ENCODE results near the gene SPAG8. TPM values are rescaled to one million over a fixed set of nuclear protein-coding genes. Genes with fewer than 3 reads are reported as not detected.
A peak's percentile ranks its signal among the peaks of the same experiment; 100 is the strongest.

SPAG8 gene
- total and polyA plus RNA-seq, 7 experiments from 2014 or later: 1.2 to 9.1 (median 2.3) TPM

DNA sequence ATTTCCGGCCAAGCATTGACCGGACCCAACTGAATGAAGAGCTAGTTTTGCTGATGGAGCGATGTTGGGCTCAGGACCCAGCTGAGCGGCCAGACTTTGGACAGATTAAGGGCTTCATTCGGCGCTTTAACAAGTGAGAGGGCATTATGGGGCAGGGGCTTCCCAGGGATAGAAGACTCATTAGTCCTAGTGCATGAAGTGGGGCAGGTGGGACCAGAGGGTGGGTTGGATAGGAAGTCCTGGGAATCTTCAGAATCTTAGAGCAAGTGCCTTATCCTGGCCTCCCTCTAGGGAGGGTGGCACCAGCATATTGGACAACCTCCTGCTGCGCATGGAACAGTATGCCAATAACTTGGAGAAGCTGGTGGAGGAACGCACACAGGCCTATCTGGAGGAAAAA, 6.0 kb downstream of the SPAG8 start:
- H3K9me3 ChIP-seq (ENCODE audit: control insufficient read depth in 2 of 3, low read length in 3 of 3): no peaks in the 10 kb centered on the region
- Mint-ChIP-seq H3K27ac (no peak overlapping the region), H3K36me3 (peaks cover 5 to 39% (median 14%) of the 10 kb centered on the region in 5 donors), H3K9me3 (no peaks in the 10 kb centered on the region), H3K27me3 (no peaks in the 10 kb centered on the region), H3K4me1 (peaks cover 0 to 5% (median 0%) of the 10 kb centered on the region in 7 donors), H3K4me3 (no peak overlapping the region)
- no peaks in the 10 kb centered on the region for H3K27me3 ChIP-seq (ENCODE audit: control insufficient read depth in 2 of 2, insufficient read depth in 2 of 2, low read length in 2 of 2)
- no peak overlapping the region for H3K4me3 ChIP-seq (ENCODE audit: low read length)
- intact Hi-C loops (cut with micrococcal nuclease): no loop called here
- ATAC-seq (no peak), DNase-seq (no peak)
- peaks cover 0 to 56% (median 9%) of the 10 kb centered on the region in 3 experiments for H3K36me3 ChIP-seq (ENCODE audit: control insufficient read depth in 2 of 3, insufficient read depth in 3 of 3, low read length in 3 of 3)
- ChIA-PET POLR2A (interaction anchor here (0.6 kb wide), 1 partner anchor 325 kb away, joined by 3 read pairs; no protein-coding TSS in a partner anchor), CTCF (interaction anchor here (1.7 to 2.4 kb wide), 3 partner anchors 16 to 68 kb away, joined by 3 to 8 read pairs (median 5); no protein-coding TSS in a partner anchor)
- H3K4me1 ChIP-seq (ENCODE audit: control insufficient read depth in 2 of 2, insufficient read depth in 2 of 2, low read length in 2 of 2): peaks cover 0 to under 1% of the 10 kb centered on the region in 2 donors
- no peak overlapping the region for H3K27ac ChIP-seq (ENCODE audit: low read depth, low read length)

- ChIA-PET CTCF (no interaction called here), POLR2A (interaction anchor here (1.1 kb wide), 1 partner anchor 11 kb away, joined by 4 read pairs; the partner anchor contains the start of gene SPAG8)
- DNase-seq (no peak), ATAC-seq (no peak)
- Histone ChIP-seq H3K4me3 (ENCODE audit: low read length) (no peak overlapping the region), H3K27ac (ENCODE audit: low read depth, low read length) (no peak overlapping the region), H3K36me3 (ENCODE audit: control insufficient read depth in 2 of 3, insufficient read depth in 3 of 3, low read length in 3 of 3) (peaks cover 0 to 56% (median 9%) of the 10 kb centered on the region in 3 experiments), H3K9me3 (ENCODE audit: control insufficient read depth in 2 of 3, low read length in 3 of 3) (no peaks in the 10 kb centered on the region), H3K4me1 (ENCODE audit: control insufficient read depth in 2 of 2, insufficient read depth in 2 of 2, low read length in 2 of 2) (no peaks in the 10 kb centered on the region), H3K27me3 (ENCODE audit: control insufficient read depth in 2 of 2, insufficient read depth in 2 of 2, low read length in 2 of 2) (no peaks in the 10 kb centered on the region)
- H3K9me3 Mint-ChIP-seq: no peaks in the 10 kb centered on the region
- no peaks in the 10 kb centered on the region for H3K27me3 Mint-ChIP-seq
- no peak overlapping the region for H3K4me3 Mint-ChIP-seq
- peaks cover 6 to 51% (median 19%) of the 10 kb centered on the region in 5 donors for H3K36me3 Mint-ChIP-seq
- H3K4me1 Mint-ChIP-seq: peaks cover 0 to 14% (median 0%) of the 10 kb centered on the region in 7 donors
- intact Hi-C loops (cut with micrococcal nuclease): no loop called here
- H3K27ac Mint-ChIP-seq: peak overlapping the region in 1 of 9 donors; percentile 7
Measured at GRCh38 chr9:35801328-35802128, 10.5 kb downstream of the SPAG8 start.

DNA sequence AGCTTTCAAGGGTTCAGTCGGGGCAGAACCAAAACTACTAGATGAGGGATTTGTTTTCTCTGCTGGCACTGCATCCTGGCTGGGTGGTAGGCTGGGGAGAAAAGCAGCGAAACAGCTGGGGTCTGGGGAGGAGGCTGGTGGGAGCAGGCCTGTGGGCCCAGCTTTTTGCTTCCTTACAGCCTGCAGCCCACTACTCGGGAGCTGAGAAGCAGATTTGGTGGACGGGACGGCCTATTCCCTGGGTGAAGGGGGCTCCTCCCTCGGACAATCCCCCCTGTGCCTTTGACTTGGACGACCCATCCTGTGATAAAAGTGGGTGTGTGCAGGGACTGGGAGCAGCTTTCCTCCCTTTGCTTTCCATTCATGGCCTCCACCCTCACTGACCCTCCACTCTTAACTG, 11.5 kb downstream of the SPAG8 start:
- no peaks in the 10 kb centered on the region for H3K4me1 ChIP-seq (ENCODE audit: control insufficient read depth in 2 of 2, insufficient read depth in 2 of 2, low read length in 2 of 2)
- ChIA-PET POLR2A (no interaction called here), CTCF (no interaction called here)
- no peaks in the 10 kb centered on the region for H3K9me3 ChIP-seq (ENCODE audit: control insufficient read depth in 2 of 3, low read length in 3 of 3)
- Mint-ChIP-seq H3K4me1 (peaks cover 0 to 14% (median 0%) of the 10 kb centered on the region in 7 donors), H3K27ac (peak overlapping the region in 2 of 9 donors; percentile 25 to 74), H3K9me3 (no peaks in the 10 kb centered on the region), H3K36me3 (peaks cover 6 to 45% (median 14%) of the 10 kb centered on the region in 5 donors), H3K4me3 (no peak overlapping the region), H3K27me3 (no peaks in the 10 kb centered on the region)
- no peak overlapping the region for H3K4me3 ChIP-seq (ENCODE audit: low read length)
- H3K27me3 ChIP-seq (ENCODE audit: control insufficient read depth in 2 of 2, insufficient read depth in 2 of 2, low read length in 2 of 2): no peaks in the 10 kb centered on the region
- ATAC-seq (no peak), DNase-seq (no peak)
- intact Hi-C loops (cut with micrococcal nuclease): no loop called here
- peaks cover 0 to 46% (median 2%) of the 10 kb centered on the region in 3 experiments for H3K36me3 ChIP-seq (ENCODE audit: control insufficient read depth in 2 of 3, insufficient read depth in 3 of 3, low read length in 3 of 3)
- no peak overlapping the region for H3K27ac ChIP-seq (ENCODE audit: low read depth, low read length)

DNA sequence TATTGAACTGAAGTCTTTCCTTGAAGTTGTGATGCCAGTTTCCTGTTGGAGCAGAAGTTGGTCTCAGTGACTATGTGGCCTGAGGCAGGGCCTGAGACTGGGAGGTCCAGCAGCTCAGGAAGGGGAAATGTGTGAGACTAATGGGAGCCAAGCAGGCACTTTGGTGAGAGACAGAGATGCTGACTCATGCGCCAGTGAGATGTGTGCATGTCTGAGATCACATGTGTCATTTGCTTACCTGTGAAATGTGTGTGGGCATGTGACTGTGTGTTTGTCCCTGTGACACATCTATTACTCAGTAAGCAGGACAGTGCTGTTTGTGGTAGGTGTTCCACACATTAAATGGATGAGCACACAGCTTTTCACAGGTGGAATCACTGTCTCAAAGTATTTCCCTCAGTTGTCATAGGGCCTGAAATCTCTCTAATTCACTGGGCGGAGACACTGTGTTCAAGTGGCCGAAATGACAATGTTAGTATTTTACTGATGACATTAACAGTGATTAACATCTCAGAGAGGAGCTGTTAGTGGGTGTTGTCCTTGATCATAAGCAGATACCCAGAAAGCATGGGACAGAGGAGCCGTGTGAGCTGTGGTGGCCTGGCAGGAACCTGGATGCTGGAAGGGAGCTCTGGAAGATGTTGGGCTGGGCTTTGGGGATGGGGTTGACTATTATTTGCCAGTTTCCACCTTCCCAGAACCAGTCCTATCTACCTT, 13.2 kb downstream of the SPAG8 start:
- Mint-ChIP-seq H3K27ac (peak overlapping the region in 2 of 9 donors; percentile 9 to 14), H3K4me1 (peaks cover 4 to 21% (median 7%) of the 10 kb centered on the region in 7 donors)
- no peak overlapping the region for H3K4me3 ChIP-seq (ENCODE audit: low read length)

GRCh38 chr9:35797311-35798109, 14.6 kb downstream of the SPAG8 start:
- no peaks in the 10 kb centered on the region for H3K27me3 Mint-ChIP-seq
- ATAC-seq: no peak
- no peak for DNase-seq
- no peak overlapping the region for H3K4me3 Mint-ChIP-seq
- CTCF ChIA-PET: interaction anchor here (0.7 to 1.3 kb wide), 3 partner anchors 28 to 691 kb away, joined by 3 to 5 read pairs (median 3); no protein-coding TSS in a partner anchor
- H3K36me3 Mint-ChIP-seq: peaks cover 6 to 34% (median 10%) of the 10 kb centered on the region in 5 donors
- Histone ChIP-seq H3K9me3 (ENCODE audit: control insufficient read depth in 2 of 3, low read length in 3 of 3) (no peaks in the 10 kb centered on the region), H3K27me3 (ENCODE audit: control insufficient read depth in 2 of 2, insufficient read depth in 2 of 2, low read length in 2 of 2) (no peaks in the 10 kb centered on the region), H3K4me1 (ENCODE audit: control insufficient read depth in 2 of 2, insufficient read depth in 2 of 2, low read length in 2 of 2) (no peaks in the 10 kb centered on the region), H3K4me3 (ENCODE audit: low read length) (no peak overlapping the region), H3K27ac (ENCODE audit: low read depth, low read length) (no peak overlapping the region), H3K36me3 (ENCODE audit: control insufficient read depth in 2 of 3, insufficient read depth in 3 of 3, low read length in 3 of 3) (peaks cover 0 to 38% (median 0%) of the 10 kb centered on the region in 3 experiments)
- intact Hi-C loops (cut with micrococcal nuclease): no loop called here
- peak overlapping the region in 3 of 9 donors; percentile 2 to 22 (median 21) for H3K27ac Mint-ChIP-seq
- POLR2A ChIA-PET: no interaction called here
- peaks cover 4 to 21% (median 8%) of the 10 kb centered on the region in 7 donors for H3K4me1 Mint-ChIP-seq
- H3K9me3 Mint-ChIP-seq: no peaks in the 10 kb centered on the region

More for the DNA sequence above, 13.2 kb downstream of the SPAG8 start:
- Histone ChIP-seq H3K27me3 (ENCODE audit: control insufficient read depth in 2 of 2, insufficient read depth in 2 of 2, low read length in 2 of 2) (no peaks in the 10 kb centered on the region), H3K27ac (ENCODE audit: low read depth, low read length) (no peak overlapping the region), H3K4me1 (ENCODE audit: control insufficient read depth in 2 of 2, insufficient read depth in 2 of 2, low read length in 2 of 2) (no peaks in the 10 kb centered on the region), H3K9me3 (ENCODE audit: control insufficient read depth in 2 of 3, low read length in 3 of 3) (no peaks in the 10 kb centered on the region), H3K36me3 (ENCODE audit: control insufficient read depth in 2 of 3, insufficient read depth in 3 of 3, low read length in 3 of 3) (peaks cover 0 to 39% (median 0%) of the 10 kb centered on the region in 3 experiments)
- DNase-seq (peak in 1 of 9 donors; percentile 33), ATAC-seq (peak; percentile 22)
- peaks cover 6 to 42% (median 14%) of the 10 kb centered on the region in 5 donors for H3K36me3 Mint-ChIP-seq
- CTCF ChIA-PET: interaction anchor here (1.3 to 1.6 kb wide), 2 partner anchors 9 to 27 kb away, joined by 4 read pairs; no protein-coding TSS in a partner anchor
- H3K27me3 Mint-ChIP-seq: no peaks in the 10 kb centered on the region
- POLR2A ChIA-PET: no interaction called here
- no peaks in the 10 kb centered on the region for H3K9me3 Mint-ChIP-seq
- H3K4me3 Mint-ChIP-seq: no peak overlapping the region
- intact Hi-C loops (cut with micrococcal nuclease): no loop called here

DNA sequence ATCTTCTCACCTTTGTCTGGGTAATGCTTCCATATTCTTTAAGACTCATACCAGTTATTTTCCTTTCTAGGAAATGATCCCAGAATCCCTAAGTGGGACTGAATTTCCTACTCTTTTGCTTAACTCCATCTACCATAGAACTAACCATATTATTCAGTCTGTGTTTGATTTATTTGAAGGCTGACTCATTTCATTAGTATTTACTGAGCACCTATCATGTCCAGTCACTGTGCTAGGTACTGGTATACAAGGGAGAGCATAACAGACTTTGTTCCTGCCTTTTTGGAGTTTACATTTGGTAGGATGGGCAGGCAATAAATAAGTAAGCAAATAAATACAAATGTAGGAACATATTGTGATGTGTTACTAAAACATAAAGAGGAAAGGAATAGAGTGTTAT, 16.4 kb downstream of the SPAG8 start:
- CTCF ChIA-PET: no interaction called here
- peak overlapping the region in 1 of 9 donors; percentile 0 for H3K27ac Mint-ChIP-seq

More for the DNA sequence above, 16.4 kb downstream of the SPAG8 start:
- Histone ChIP-seq H3K27ac (ENCODE audit: low read depth, low read length) (no peak overlapping the region), H3K36me3 (ENCODE audit: control insufficient read depth in 2 of 3, insufficient read depth in 3 of 3, low read length in 3 of 3) (peaks cover 0 to 20% (median 0%) of the 10 kb centered on the region in 3 experiments), H3K27me3 (ENCODE audit: control insufficient read depth in 2 of 2, insufficient read depth in 2 of 2, low read length in 2 of 2) (no peaks in the 10 kb centered on the region), H3K4me1 (ENCODE audit: control insufficient read depth in 2 of 2, insufficient read depth in 2 of 2, low read length in 2 of 2) (no peaks in the 10 kb centered on the region), H3K9me3 (ENCODE audit: control insufficient read depth in 2 of 3, low read length in 3 of 3) (no peaks in the 10 kb centered on the region), H3K4me3 (ENCODE audit: low read length) (no peak overlapping the region)
- H3K27me3 Mint-ChIP-seq: no peaks in the 10 kb centered on the region
- POLR2A ChIA-PET: no interaction called here
- no peak for ATAC-seq
- peaks cover 1 to 19% (median 4%) of the 10 kb centered on the region in 5 donors for H3K36me3 Mint-ChIP-seq
- no peaks in the 10 kb centered on the region for H3K9me3 Mint-ChIP-seq
- peaks cover 6 to 21% (median 8%) of the 10 kb centered on the region in 7 donors for H3K4me1 Mint-ChIP-seq
- DNase-seq: no peak
- H3K4me3 Mint-ChIP-seq: no peak overlapping the region
- intact Hi-C loops (cut with micrococcal nuclease): no loop called here
